GM12878 (cell line): ENCODE data around the gene PRDM16. TPM values are rescaled to one million over a fixed set of nuclear protein-coding genes. Genes with fewer than 3 reads are reported as not detected.

Experiments
- ATAC-seq: fragments of 200-7000 bp; cut with Tn5 transposase; 3 replicates; pipeline ENCODE4 v1.9.1; 2020; ENCODE audit warnings: mild to moderate bottlenecking, moderate library complexity
- BruUV-seq: library from RNA; stranded (reverse); fragments of 400-500 nt; replicated peaks from 2 replicates; lab custom pipeline; 2021; lab: Mats Ljungman, UMichigan
- CTCF ChIA-PET: fragments of 300-600 bp; sonication (Branson Sonifier 250); formaldehyde crosslinking; extraction: SDS; loops from one replicate; lab custom pipeline; 2021; ENCODE audit warnings: inconsistent platforms; lab: Yijun Ruan, JAX
- POLR2A ChIA-PET: fragments of 350-600 bp; formaldehyde crosslinking; extraction: SDS; loops from one replicate; lab custom pipeline; 2021; ENCODE audit warnings: inconsistent platforms; lab: Charles Lee
- RAD21 ChIA-PET: fragments of 300-600 bp; sonication (Branson Sonifier 250); formaldehyde crosslinking; loops from one replicate; lab custom pipeline; 2023; ENCODE audit warnings: antibody characterized with exemption; ENCODE audit not compliant: unreplicated experiment; lab: Charles Lee
- SMC1A ChIA-PET: fragments of 300-600 bp; sonication (Branson Sonifier 250); formaldehyde crosslinking; loops from one replicate; lab custom pipeline; 2023; ENCODE audit not compliant: unreplicated experiment, uncharacterized antibody; lab: Charles Lee
- DNase-seq: peaks from one replicate; pipeline ENCODE4 v3.0.0-alpha.2; 2011; ENCODE audit warnings: low read depth, low spot score
- FAIRE-seq: peaks from 3 replicates; lab custom pipeline; 2011; peaks lifted over from hg19 to GRCh38; lab: Jason Lieb, UNC
- H2AFZ ChIP-seq: 2 replicates; pipeline ENCODE4 v1.6.0; 2011; ENCODE audit warnings: low read depth, low read length, control low read depth; ENCODE audit not compliant: control insufficient read depth
- H3K27ac ChIP-seq: 2 replicates; pipeline ENCODE4 v1.5.1; 2011; ENCODE audit warnings: control low read depth; ENCODE audit not compliant: control insufficient read depth, insufficient read depth
- H3K27me3 ChIP-seq, 2 experiments: replicated peaks in 1 of 2; 2 replicates each; pipeline versions ENCODE4 v1.6.0 to v1.6.1; 2011; ENCODE audit warnings: low read length in 1 of 2; ENCODE audit not compliant: control insufficient read depth in 2 of 2, insufficient read depth in 2 of 2
- H3K36me3 ChIP-seq, 2 experiments: 2 replicates each; pipeline ENCODE4 v1.5.1; 2011; ENCODE audit warnings: low read length in 1 of 2; ENCODE audit not compliant: control insufficient read depth in 2 of 2, insufficient read depth in 2 of 2
- H3K4me1 ChIP-seq: 2 replicates; pipeline ENCODE4 v1.6.1; 2011; ENCODE audit warnings: mild to moderate bottlenecking, low read length, moderate library complexity, mixed read lengths; ENCODE audit not compliant: control insufficient read depth, insufficient read depth
- H3K4me2 ChIP-seq: 2 replicates; pipeline ENCODE4 v1.6.0; 2011; ENCODE audit warnings: control low read depth; ENCODE audit not compliant: control insufficient read depth, insufficient read depth
- H3K4me3 ChIP-seq: fragments of 200-600 bp; sonication (generic); 2 replicates; pipeline ENCODE4 v1.5.1; 2016
- H3K79me2 ChIP-seq: 2 replicates; pipeline ENCODE4 v1.6.0; 2011; ENCODE audit warnings: low read length; ENCODE audit not compliant: control insufficient read depth, insufficient read depth
- H3K9ac ChIP-seq: 2 replicates; pipeline ENCODE4 v1.8.0; 2011; ENCODE audit warnings: low read length, control low read depth, mixed read lengths; ENCODE audit not compliant: control insufficient read depth, insufficient read depth
- H3K9me3 ChIP-seq: replicated peaks from 3 replicates; pipeline ENCODE4 v1.5.1; 2011; ENCODE audit warnings: mild to moderate bottlenecking, low read length; ENCODE audit not compliant: control insufficient read depth, insufficient read depth
- H4K20me1 ChIP-seq: 2 replicates; pipeline ENCODE4 v1.6.0; 2011; ENCODE audit not compliant: control insufficient read depth, insufficient read depth
- ASH2L ChIP-seq: fragments of 300-600, 200-600 bp; sonication (generic); IDR thresholded peaks from 2 replicates; pipeline ENCODE4 v1.6.1; 2017; ENCODE audit warnings: low read depth, mild to moderate bottlenecking, borderline replicate concordance
- NFYA ChIP-seq: IDR thresholded peaks from 2 replicates; pipeline ENCODE4 v1.6.1; 2011; ENCODE audit warnings: low read depth, mild to moderate bottlenecking, low read length, improper control_type of control experiment, borderline replicate concordance
- NR2F1 ChIP-seq: fragments of 450-650 bp; conservative IDR thresholded peaks from 2 replicates; pipeline ENCODE4 v1.6.1; 2017; ENCODE audit warnings: mild to moderate bottlenecking
- POLR2AphosphoS2 ChIP-seq: IDR thresholded peaks from 2 replicates; pipeline ENCODE4 v1.6.1; 2011; ENCODE audit warnings: low read depth, mild to moderate bottlenecking, low read length, improper control_type of control experiment, moderate library complexity
- RAD51 ChIP-seq: fragments of 450-650 bp; IDR thresholded peaks from 2 replicates; pipeline ENCODE4 v1.6.1; 2016; ENCODE audit warnings: moderate library complexity, mild to moderate bottlenecking, inconsistent platforms
- SMC3 ChIP-seq: IDR thresholded peaks from 2 replicates; pipeline ENCODE4 v1.6.1; 2011; ENCODE audit warnings: low read length, improper control_type of control experiment, borderline replicate concordance
- SREBF2 ChIP-seq: IDR thresholded peaks from 2 replicates; pipeline ENCODE4 v1.6.1; 2012; ENCODE audit warnings: mild to moderate bottlenecking, low read length
- ZNF24 ChIP-seq: fragments of 450-650 bp; IDR thresholded peaks from 2 replicates; pipeline ENCODE4 v1.6.1; 2017; ENCODE audit warnings: antibody characterized with exemption, mild to moderate bottlenecking
- WGBS: methylation state at CpG from one replicate; pipeline ENCODE4 v1.1.6; 2016; ENCODE audit warnings: low lambda C conversion rate; ENCODE audit not compliant: insufficient replicate concordance, insufficient coverage; ENCODE audit errors: missing lambda C conversion rate; 5-methylcytosine and 5-hydroxymethylcytosine counted together
- in situ Hi-C: fragments of 300-500 bp; cut with MboI; formaldehyde crosslinking; loops from 9 replicates; pipeline ENCODE4 v1.14.3; 2018; ENCODE audit warnings: mixed read lengths
- intact Hi-C: fragments of 100-400 bp; cut with micrococcal nuclease; formaldehyde crosslinking; loops from one replicate; pipeline ENCODE4 v1.14.2; 2022; ENCODE audit not compliant: unreplicated experiment
- polyA plus RNA-seq, 11 experiments: library from polyadenylated mRNA; depleted of rRNA in 4 of 11; unstranded in 6 of 11; stranded (reverse) in 5 of 11; fragments of >200 nt; fragmentation: Nextera tagmentation in 4 of 11; fragmentation: Illumina TruSeq in 1 of 11; extraction: Ambion mirVana in 4 of 11; extraction: Trizol in 1 of 11; gene quantifications; 1 replicate in 1 of 11; 2 replicates in 10 of 11; pipeline versions ENCODE4 v1.2.1 to v1.2.3, GENCODE V29; 2011 to 2016; ENCODE audit warnings: inconsistent platforms in 2 of 11, missing spikeins in 2 of 11, low read depth in 1 of 11
- total RNA-seq, 4 experiments: library from RNA; depleted of rRNA in 3 of 4; stranded (reverse); fragments of >200 nt in 3 of 4; fragmentation: Illumina TruSeq in 1 of 4; extraction: Trizol in 1 of 4; gene quantifications; 2 replicates each; pipeline versions ENCODE4 v1.2.1 to v1.2.3, GENCODE V29; 2013 to 2021
- TF ChIP-seq, protein P1 (sequence below): IDR thresholded peaks from 2 replicates; pipeline ENCODE4 v1.6.1; 2012; ENCODE audit warnings: low read length, inconsistent platforms
- TF ChIP-seq, protein P2 (sequence below): fragments of 450-650 bp; IDR thresholded peaks from 2 replicates; pipeline ENCODE4 v1.6.1; 2016; ENCODE audit warnings: mild to moderate bottlenecking
- TF ChIP-seq, protein P3 (sequence below): fragments of 450-650 bp; IDR thresholded peaks from 2 replicates; pipeline ENCODE4 v1.6.1; 2017; ENCODE audit warnings: mild to moderate bottlenecking, low read depth, inconsistent platforms; ENCODE audit not compliant: poor library complexity, severe bottlenecking
- TF ChIP-seq, protein P4 (sequence below): fragments of 450-650 bp; IDR thresholded peaks from 2 replicates; pipeline ENCODE4 v1.6.1; 2017; ENCODE audit warnings: mild to moderate bottlenecking

The PRDM16 gene
- total and polyA plus RNA-seq, 10 of the 15 experiments (the other 5 are each of a cell fraction or from before 2014, with no cell fraction given): 0.03 TPM; not detected in 9

DNA sequence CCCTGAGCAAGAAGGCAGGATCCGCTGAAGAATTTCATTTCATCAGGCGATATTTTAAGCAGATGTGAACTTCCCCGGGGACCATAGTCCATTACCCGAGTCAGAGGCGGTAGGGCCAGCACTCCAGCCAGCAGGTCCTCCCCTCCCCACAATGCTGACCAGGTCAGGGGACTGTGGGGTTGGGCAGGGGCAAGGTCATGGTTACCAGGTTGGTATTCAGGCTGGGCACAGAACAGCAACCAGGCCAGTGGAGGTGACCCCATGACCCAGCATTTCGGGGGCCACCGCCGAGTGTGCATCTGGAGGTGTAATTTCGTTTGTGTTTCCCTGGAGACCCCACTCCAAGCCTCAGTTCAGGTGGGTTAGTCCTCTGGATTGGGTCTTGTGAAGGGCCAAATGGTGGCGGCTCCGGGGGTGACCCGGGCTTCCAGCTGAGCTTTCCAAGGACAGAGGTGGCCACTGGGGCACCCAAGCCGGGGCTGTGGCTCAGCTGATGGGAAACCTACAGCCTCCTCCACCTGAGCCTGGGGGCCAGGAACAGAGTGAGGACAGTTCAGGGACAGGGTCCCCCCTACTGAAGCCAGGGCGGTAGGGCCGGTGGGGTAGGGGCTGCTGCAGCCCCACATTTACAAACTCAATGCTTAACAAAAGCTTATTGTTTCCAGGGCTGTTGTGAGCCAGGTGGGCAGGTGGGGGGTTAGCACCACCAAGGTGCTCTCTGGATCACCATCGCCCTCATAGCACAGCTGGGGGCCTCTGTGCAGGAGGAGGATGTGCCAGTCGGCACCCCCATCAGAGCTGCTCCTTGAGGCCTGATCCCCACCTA, 2.8 kb downstream of the PRDM16 start:
- Histone ChIP-seq H3K4me2 (no peak overlapping the region), H3K4me3 (no peak overlapping the region), H2AFZ (no peak overlapping the region), H3K27ac (no peak overlapping the region), H4K20me1 (no peaks in the 10 kb centered on the region), H3K36me3 (no peaks in the 10 kb centered on the region), H3K79me2 (no peaks in the 10 kb centered on the region), H3K27me3 (no peaks in the 10 kb centered on the region; a peak in 4 of 4 replicates), H3K9ac (no peak overlapping the region), H3K9me3 (no peaks in the 10 kb centered on the region), H3K4me1 (no peaks in the 10 kb centered on the region)
- no peak for DNase-seq
- TF ChIP-seq NFYA (no peak), ZNF24 (no peak), NR2F1 (no peak), SREBF2 (no peak), SMC3 (no peak), ASH2L (no peak), POLR2AphosphoS2 (no peak), RAD51 (no peak)
- TF ChIP-seq, protein P1, sequence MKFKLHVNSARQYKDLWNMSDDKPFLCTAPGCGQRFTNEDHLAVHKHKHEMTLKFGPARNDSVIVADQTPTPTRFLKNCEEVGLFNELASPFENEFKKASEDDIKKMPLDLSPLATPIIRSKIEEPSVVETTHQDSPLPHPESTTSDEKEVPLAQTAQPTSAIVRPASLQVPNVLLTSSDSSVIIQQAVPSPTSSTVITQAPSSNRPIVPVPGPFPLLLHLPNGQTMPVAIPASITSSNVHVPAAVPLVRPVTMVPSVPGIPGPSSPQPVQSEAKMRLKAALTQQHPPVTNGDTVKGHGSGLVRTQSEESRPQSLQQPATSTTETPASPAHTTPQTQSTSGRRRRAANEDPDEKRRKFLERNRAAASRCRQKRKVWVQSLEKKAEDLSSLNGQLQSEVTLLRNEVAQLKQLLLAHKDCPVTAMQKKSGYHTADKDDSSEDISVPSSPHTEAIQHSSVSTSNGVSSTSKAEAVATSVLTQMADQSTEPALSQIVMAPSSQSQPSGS: no peak
- TF ChIP-seq, protein P2, sequence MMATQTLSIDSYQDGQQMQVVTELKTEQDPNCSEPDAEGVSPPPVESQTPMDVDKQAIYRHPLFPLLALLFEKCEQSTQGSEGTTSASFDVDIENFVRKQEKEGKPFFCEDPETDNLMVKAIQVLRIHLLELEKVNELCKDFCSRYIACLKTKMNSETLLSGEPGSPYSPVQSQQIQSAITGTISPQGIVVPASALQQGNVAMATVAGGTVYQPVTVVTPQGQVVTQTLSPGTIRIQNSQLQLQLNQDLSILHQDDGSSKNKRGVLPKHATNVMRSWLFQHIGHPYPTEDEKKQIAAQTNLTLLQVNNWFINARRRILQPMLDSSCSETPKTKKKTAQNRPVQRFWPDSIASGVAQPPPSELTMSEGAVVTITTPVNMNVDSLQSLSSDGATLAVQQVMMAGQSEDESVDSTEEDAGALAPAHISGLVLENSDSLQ: no peak
- TF ChIP-seq, protein P3, sequence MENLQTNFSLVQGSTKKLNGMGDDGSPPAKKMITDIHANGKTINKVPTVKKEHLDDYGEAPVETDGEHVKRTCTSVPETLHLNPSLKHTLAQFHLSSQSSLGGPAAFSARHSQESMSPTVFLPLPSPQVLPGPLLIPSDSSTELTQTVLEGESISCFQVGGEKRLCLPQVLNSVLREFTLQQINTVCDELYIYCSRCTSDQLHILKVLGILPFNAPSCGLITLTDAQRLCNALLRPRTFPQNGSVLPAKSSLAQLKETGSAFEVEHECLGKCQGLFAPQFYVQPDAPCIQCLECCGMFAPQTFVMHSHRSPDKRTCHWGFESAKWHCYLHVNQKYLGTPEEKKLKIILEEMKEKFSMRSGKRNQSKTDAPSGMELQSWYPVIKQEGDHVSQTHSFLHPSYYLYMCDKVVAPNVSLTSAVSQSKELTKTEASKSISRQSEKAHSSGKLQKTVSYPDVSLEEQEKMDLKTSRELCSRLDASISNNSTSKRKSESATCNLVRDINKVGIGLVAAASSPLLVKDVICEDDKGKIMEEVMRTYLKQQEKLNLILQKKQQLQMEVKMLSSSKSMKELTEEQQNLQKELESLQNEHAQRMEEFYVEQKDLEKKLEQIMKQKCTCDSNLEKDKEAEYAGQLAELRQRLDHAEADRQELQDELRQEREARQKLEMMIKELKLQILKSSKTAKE: no peak
- TF ChIP-seq, protein P4, sequence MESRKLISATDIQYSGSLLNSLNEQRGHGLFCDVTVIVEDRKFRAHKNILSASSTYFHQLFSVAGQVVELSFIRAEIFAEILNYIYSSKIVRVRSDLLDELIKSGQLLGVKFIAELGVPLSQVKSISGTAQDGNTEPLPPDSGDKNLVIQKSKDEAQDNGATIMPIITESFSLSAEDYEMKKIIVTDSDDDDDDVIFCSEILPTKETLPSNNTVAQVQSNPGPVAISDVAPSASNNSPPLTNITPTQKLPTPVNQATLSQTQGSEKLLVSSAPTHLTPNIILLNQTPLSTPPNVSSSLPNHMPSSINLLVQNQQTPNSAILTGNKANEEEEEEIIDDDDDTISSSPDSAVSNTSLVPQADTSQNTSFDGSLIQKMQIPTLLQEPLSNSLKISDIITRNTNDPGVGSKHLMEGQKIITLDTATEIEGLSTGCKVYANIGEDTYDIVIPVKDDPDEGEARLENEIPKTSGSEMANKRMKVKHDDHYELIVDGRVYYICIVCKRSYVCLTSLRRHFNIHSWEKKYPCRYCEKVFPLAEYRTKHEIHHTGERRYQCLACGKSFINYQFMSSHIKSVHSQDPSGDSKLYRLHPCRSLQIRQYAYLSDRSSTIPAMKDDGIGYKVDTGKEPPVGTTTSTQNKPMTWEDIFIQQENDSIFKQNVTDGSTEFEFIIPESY: no peak
- no peak for FAIRE-seq
- CTCF ChIA-PET: no interaction called here
- SMC1A ChIA-PET: no interaction called here
- intact Hi-C loops: no loop called here
- in situ Hi-C loops: no loop called here
- RAD21 ChIA-PET: no interaction called here
- ATAC-seq: no peak
- no TSS peak for BruUV-seq
- POLR2A ChIA-PET: no interaction called here
- WGBS: 48% methylated on average over 16 of the region's 17 CpGs
